HFFc6 (cell line): ENCODE measurements around the gene TTF2. TPM values are rescaled to one million over a fixed set of nuclear protein-coding genes. Genes with fewer than 3 reads are reported as not detected.

Experiments
- DNase-seq: peaks from one replicate; pipeline ENCODE4 v3.0.0-alpha.2; 2018
- H3K27ac Mint-ChIP-seq: 2 replicates; pipeline ENCODE4 v1.8.0; 2020; ENCODE audit warnings: mild to moderate bottlenecking, mixed read lengths
- H3K27me3 Mint-ChIP-seq: 2 replicates; pipeline ENCODE4 v1.8.0; 2021; ENCODE audit warnings: mild to moderate bottlenecking, moderate library complexity, mixed read lengths; ENCODE audit not compliant: insufficient read depth
- H3K36me3 Mint-ChIP-seq: 2 replicates; pipeline ENCODE4 v1.8.0; 2021; ENCODE audit warnings: low read depth, mixed read lengths
- H3K4me1 Mint-ChIP-seq: 2 replicates; pipeline ENCODE4 v1.8.0; 2020; ENCODE audit warnings: low read depth, mixed read lengths
- H3K4me3 Mint-ChIP-seq: 2 replicates; pipeline ENCODE4 v1.8.0; 2020; ENCODE audit warnings: mild to moderate bottlenecking, moderate library complexity, mixed read lengths
- H3K9me3 Mint-ChIP-seq: 2 replicates; pipeline ENCODE4 v1.8.0; 2020; ENCODE audit warnings: mild to moderate bottlenecking, mixed read lengths
- CTCF ChIP-seq: fragments of 200-600 bp; sonication (generic); IDR thresholded peaks from 2 replicates; pipeline ENCODE4 v1.5.0; 2021; ENCODE audit warnings: antibody characterized with exemption, mild to moderate bottlenecking
- long read RNA-seq: library from polyadenylated mRNA; unstranded; transcript quantifications from one replicate; pipeline ENCODE4 v2.0.0, GENCODE V29; 2019
- total RNA-seq, 6 experiments: library from RNA; stranded (reverse); fragmentation: NEBNext Ultra II Directional; extraction: Animal tissue kit (Norgen Biotek cat#: 25700); gene quantifications; 2 replicates in 1 of 6; 3 replicates in 5 of 6; pipeline ENCODE4 v1.2.3, GENCODE V29; 2021

The TTF2 gene
- 10 to 100 TPM; 18.7 to 28.6 (median 24.2) TPM for total RNA-seq
- long read RNA-seq, partial matches to known transcripts: 10 of 10 reads
- long read RNA-seq, other reads (novel, unspliced or antisense): 0 of 10 reads

- peak; percentile 57 for TF ChIP-seq CTCF
- Mint-ChIP-seq H3K27me3 (no peaks in the 10 kb centered on the region), H3K4me3 (no peak within 1 kb of the TSS), H3K36me3 (no peaks in the 10 kb centered on the region), H3K27ac (no peak within 1 kb of the TSS; the same call in 1 of the 2 replicates), H3K9me3 (no peaks in the 10 kb centered on the region), H3K4me1 (peaks cover 31% of the 10 kb centered on the region)
- DNase-seq: peak; percentile 98
These were observed at the start of gene TTF2 for GRCh38 chr1:117059678-117060440. Gene TTF2 (plus strand): TSS chr1:117060326. CDS start chr1:117060347, 21 bp downstream.

GRCh38 chr1:117011334-117011733, 48.8 kb upstream of the TTF2 start:
- no peak overlapping the region for H3K4me3 Mint-ChIP-seq
- H3K36me3 Mint-ChIP-seq: no peaks in the 10 kb centered on the region
- peaks cover 6% of the 10 kb centered on the region for H3K27me3 Mint-ChIP-seq
- H3K27ac Mint-ChIP-seq: no peak overlapping the region
- no peak for DNase-seq
- TF ChIP-seq CTCF: no peak
- H3K9me3 Mint-ChIP-seq: no peaks in the 10 kb centered on the region
- no peaks in the 10 kb centered on the region for H3K4me1 Mint-ChIP-seq

DNA sequence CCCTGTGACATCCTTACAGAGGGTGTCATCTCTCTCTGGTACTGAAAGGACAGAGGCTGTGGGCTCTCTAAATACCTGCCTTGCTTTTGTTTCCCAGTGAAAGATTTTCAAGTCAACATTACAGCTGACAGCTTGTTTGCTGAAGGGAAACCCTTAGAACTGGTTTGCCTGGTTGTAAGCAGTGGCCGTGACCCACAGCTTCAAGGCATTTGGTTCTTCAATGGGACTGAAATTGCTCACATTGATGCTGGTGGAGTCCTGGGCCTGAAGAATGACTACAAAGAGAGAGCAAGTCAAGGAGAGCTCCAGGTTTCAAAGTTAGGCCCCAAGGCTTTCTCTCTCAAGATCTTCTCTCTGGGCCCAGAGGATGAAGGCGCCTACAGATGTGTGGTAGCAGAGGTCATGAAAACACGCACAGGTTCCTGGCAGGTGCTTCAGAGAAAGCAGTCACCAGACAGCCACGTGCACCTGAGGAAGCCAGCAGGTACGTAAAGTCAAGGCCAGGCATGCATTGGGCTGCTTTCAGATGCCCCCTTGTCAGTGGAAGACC, 46.7 kb upstream of the TTF2 start:
- Mint-ChIP-seq H3K36me3 (no peaks in the 10 kb centered on the region), H3K27me3 (peaks cover 9% of the 10 kb centered on the region), H3K27ac (no peak overlapping the region), H3K9me3 (no peaks in the 10 kb centered on the region), H3K4me1 (no peaks in the 10 kb centered on the region), H3K4me3 (no peak overlapping the region)
- no peak for DNase-seq
- no peak for TF ChIP-seq CTCF

DNA sequence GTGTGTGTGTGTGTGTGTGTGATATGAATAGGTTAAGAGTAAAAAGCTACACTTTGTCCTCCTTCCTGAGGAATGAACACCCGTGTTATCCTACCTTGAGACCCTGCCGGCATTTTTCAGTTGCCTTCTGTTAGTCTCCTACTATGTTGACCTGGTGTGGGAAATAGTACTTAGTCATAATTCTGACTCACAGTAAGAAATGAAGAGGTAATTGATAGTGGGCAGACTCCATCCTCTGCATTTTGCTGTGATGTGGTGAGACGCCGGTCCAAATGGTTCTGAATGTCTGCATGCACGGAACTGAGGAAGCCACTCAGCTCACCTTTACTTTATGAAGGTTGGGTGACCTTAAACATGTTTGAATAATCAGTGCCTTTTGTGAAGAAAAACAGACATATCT, 45.9 kb upstream of the TTF2 start:
- H3K36me3 Mint-ChIP-seq: no peaks in the 10 kb centered on the region
- H3K9me3 Mint-ChIP-seq: no peaks in the 10 kb centered on the region
- H3K27ac Mint-ChIP-seq: no peak overlapping the region
- H3K4me3 Mint-ChIP-seq: no peak overlapping the region
- no peak for TF ChIP-seq CTCF
- H3K27me3 Mint-ChIP-seq: peaks cover 8% of the 10 kb centered on the region
- no peak for DNase-seq
- H3K4me1 Mint-ChIP-seq: no peaks in the 10 kb centered on the region

DNA sequence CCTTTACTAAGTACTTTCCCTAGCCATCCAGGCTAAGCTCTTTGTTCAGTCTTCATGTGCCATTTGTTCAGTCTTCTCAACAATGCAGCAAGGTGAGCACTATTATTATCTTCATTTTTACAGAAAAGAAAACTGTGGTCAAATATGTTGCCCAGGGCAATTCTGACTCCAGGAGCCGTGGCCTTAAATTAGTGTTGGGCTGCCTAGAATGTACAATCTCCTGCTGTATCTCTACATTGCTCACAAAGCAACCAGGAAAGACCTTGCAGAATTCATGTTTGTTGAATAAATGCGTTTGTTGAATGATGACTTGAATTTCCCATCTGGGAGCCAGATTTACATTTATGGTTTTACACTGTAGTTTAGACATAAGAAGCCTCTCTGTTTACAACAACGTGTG, 44.4 kb upstream of the TTF2 start:
- DNase-seq: no peak
- H3K27me3 Mint-ChIP-seq: peaks cover 11% of the 10 kb centered on the region
- no peaks in the 10 kb centered on the region for H3K4me1 Mint-ChIP-seq
- no peaks in the 10 kb centered on the region for H3K36me3 Mint-ChIP-seq
- no peak overlapping the region for H3K4me3 Mint-ChIP-seq
- H3K9me3 Mint-ChIP-seq: no peaks in the 10 kb centered on the region
- no peak overlapping the region for H3K27ac Mint-ChIP-seq
- TF ChIP-seq CTCF: no peak
